ENCODE results near the gene PRIM2.
"Not testable (repeated sequence)": the region's sequence is repeated elsewhere in the genome, so short reads cannot be mapped to it uniquely, and the experiment has no call there.

The PRIM2 gene

DNA sequence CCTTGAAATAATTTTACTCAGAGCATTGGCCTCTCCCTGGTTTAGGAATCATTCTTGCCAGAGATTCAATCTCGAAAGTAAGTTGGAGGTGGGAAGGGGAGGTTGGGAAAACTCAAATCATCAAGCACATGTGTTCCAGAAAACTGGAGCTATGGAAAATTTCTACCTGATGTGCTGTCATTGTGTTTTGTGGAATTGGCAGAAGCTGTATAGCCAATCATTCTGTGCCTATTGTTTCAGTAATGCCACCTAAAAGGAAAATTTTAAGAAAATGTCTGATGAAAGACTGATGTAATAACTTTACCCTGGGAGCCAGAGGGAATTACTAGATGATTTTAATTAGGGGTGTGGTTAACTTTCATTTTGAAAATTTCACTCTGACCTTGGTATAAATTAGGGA, 187.8 kb downstream of the PRIM2 start:
- not testable (repeated sequence) for DNase-seq (ENCODE audit: low read depth)

- not testable (repeated sequence) for DNase-seq (ENCODE audit: low read depth)
These were observed 193.0 kb downstream of the PRIM2 start for GRCh38 chr6:57510390-57510789.

DNA sequence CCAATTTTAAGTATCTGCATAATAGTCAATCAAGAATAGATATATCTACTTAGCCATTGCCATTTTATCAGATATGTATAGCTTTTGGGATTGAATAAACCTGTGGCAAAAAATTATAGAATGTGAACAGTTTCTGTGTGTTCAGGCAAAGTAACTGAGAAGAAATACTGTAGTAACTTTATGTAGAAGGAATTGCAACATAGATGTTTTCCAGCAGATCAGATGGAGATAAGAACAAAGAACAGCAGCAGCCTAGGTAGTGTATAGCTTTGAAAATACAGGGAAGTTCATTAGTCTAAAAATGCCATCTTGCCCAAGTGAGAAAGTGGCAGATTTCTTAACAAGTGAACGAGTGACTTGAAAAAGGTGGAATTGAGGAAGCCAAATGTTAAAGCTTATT, 197.7 kb downstream of the PRIM2 start:
- not testable (repeated sequence) for DNase-seq (ENCODE audit: low read depth)

GRCh38 chr6:57515845-57516244, 198.4 kb downstream of the PRIM2 start:
- DNase-seq (ENCODE audit: low read depth): not testable (repeated sequence)

DNA sequence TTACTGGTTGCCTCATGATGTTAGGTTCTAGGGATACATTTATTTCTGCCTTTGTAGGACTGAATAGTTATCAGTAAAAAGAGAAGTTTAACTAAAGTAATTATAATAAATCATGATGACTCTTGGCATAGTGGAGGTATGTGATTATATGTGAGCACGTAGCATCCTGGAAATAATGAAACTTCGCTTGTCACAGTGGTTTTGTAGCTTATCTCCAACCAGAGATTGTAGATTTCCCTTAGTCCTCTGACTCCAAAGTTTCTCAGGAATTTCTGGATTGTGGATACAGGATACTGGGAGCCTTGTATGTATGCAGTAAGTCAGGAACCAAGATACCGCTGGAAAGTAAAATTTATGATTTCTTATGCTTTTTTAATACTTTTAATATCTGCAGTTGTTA, 199.3 kb downstream of the PRIM2 start:
- not testable (repeated sequence) for DNase-seq (ENCODE audit: low read depth)

DNA sequence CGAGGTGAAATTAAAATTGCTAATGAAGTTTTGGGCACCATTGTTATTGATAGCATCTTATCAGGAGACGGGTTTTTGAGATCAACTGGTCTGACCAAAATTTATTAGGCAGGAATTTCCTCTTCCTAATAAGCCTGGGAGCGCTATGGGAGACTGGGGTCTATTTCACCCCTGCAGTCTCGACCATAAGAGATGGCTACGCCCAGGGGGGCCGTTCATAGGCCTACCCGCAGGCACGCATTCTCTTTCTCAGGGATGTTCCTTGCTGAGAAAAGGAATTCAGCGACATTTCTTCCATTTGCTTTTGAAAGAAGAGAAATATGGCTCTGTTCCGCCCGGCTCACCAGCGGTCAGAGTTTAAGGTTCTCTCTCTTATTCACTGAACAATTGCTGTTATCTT, 201.8 kb downstream of the PRIM2 start:
- not testable (repeated sequence) for DNase-seq (ENCODE audit: low read depth)

DNA sequence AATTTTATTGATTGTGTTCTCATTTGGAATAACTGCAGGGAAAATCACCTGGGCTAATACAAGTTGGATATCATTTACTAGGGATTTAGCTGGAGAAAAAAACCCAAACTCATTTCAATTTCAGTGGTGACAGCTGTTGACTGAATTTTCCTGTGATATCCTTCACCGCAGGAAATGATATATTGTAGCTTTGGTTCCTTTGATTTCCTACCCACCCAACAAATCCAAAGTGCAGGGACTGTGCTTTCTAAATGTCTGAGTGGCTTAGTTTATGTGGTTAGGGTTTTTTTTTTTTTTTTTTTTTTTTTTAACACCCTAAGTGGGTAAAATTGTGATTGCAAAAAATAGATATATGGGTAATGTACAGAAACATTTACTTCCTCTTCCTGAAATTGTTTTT, 203.7 kb downstream of the PRIM2 start:
- DNase-seq (ENCODE audit: low read depth): not testable (repeated sequence)

- DNase-seq (ENCODE audit: low read depth): not testable (repeated sequence)
These were observed 205.8 kb downstream of the PRIM2 start for GRCh38 chr6:57523221-57523620.

DNA sequence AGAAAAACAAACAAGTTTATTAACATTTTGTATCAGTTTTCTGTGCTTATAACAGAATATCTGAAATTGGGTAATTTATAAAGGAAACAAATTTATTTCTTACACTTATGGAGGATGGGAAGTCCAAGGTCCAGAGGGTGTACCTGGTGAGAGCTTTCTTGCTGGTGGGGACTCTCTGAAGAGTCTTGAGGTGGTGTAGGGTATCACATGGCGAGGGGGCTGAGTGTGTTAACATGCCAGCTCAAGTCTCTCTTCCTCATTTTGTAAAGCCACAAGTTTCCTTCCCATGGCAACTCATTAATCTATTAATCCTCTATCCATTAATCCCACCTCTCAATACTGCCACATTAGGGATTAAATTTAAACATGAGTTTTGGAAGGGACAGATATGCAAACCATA, 212.3 kb downstream of the PRIM2 start:
- DNase-seq (ENCODE audit: low read depth): not testable (repeated sequence)

DNA sequence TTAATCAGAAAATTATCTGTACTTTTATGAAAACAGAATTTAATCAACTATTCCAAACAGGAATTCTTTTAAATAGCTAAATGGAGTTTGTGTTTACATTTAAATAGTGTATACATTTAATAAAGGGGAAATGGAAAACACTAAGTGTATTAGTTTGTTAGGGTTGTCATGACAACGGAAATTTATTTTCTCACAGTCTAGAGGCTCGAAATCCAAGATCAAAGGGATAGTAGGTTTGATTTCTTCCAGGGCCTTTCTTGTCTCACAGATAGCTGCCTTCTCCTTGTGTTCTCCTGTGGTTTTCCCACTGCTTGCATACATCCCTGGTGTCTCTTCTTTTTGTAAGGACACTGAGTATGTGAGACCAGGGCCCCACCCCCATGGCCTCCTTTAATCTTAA, 215.2 kb downstream of the PRIM2 start:
- not testable (repeated sequence) for DNase-seq (ENCODE audit: low read depth)

DNA sequence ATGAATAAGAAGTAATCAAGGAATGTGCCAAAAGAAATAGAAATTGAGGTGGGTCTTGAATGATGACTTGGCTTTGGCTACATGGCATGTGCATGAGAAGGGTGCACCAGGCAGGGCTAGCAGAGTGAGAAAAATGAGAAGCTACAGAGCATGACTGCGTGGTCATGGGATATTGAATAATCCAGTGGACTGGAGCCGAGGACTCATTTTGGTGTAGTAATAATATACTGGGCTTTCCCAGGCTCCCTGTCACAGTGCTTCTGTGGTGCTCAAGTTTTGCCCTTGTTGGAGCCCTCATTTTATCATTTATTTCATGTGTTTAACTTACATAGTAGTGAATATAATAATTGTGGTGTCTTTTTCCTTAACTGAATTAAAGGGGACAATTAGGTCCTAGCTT, 217.7 kb downstream of the PRIM2 start:
- DNase-seq (ENCODE audit: low read depth): not testable (repeated sequence)

- DNase-seq (ENCODE audit: low read depth): not testable (repeated sequence)
These were observed 218.6 kb downstream of the PRIM2 start for GRCh38 chr6:57535994-57536393.

- DNase-seq (ENCODE audit: low read depth): not testable (repeated sequence)
These were observed 220.5 kb downstream of the PRIM2 start for GRCh38 chr6:57537916-57538315.

DNA sequence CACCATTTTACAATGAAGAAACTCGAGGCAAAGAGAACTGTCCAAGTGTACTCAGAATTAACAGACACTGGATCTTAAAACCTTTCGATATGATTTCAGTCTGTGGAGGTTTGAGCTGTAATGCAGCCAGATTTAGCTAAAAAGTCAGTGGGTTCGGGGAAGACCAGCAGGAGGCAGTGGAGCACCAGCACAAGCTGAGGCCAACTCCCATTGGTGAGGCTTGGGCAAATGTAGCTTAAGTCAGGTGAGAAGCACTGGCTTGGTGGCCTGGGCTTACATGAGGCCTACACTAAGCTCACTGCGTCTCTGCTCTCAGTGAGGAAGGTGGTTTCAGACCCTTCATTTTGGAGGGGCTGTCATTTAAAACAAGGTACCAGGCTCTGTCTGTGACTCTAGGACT, 234.5 kb downstream of the PRIM2 start:
- not testable (repeated sequence) for DNase-seq (ENCODE audit: low read depth)

DNA sequence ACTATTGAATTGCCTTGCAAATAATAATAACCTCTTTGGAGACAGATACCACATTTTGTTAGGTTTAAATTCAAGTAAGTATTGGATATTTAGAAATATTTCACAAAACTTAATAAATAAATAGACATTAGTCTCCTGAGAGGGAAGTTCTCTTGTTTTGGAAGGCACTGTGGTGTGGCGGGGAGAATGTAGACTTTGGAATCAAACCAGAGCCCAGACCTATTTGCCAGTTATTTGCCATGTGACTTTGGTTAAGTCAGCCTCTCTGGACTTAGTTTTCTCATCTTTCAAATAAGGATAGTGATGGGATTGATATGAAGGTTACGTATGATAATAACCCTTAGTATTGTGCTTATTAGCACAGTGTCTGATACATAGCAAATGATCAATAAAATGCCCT, 240.4 kb downstream of the PRIM2 start:
- not testable (repeated sequence) for DNase-seq (ENCODE audit: low read depth)

- not testable (repeated sequence) for DNase-seq (ENCODE audit: low read depth)
These were observed 241.7 kb downstream of the PRIM2 start for GRCh38 chr6:57559170-57559569.

DNA sequence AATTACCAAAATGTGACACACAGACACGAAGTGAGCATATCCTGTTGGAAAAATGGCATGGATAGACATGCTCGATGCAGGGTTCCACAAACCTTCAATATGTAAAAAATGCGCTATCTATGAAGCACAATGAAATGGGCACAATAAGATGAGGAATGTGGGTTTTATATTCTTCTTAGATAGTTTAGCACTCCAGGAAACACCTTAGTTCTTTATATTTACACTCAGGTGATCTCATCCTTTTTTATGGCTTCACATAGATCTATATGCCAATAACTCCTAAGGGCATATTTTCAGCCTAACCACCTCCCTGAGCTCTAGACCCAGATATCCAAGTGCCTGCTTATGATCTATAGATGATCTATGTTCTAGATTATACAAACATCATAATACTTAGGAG, 244.8 kb downstream of the PRIM2 start:
- not testable (repeated sequence) for DNase-seq (ENCODE audit: low read depth)

- DNase-seq (ENCODE audit: low read depth): not testable (repeated sequence)
These were observed 254.7 kb downstream of the PRIM2 start for GRCh38 chr6:57572119-57572518.

DNA sequence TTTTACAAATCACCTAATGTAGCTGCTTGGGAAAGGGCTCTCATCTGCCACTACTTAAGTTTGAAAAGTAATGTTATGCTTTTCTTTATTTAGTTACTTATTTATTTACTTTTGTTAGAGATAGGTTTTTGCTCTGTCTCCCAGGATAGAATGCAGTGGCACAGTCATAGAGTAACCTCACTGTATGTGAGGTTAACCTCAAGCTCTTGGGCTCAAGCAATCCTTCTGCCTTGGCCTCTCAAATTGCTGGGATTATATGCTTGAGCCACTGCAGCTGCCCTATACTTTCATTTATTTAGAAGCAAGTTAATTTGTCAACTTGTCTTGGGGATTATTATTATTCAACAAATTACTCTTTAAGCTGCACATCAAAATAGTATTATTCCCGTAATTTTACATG, 255.4 kb downstream of the PRIM2 start:
- not testable (repeated sequence) for DNase-seq (ENCODE audit: low read depth)

DNA sequence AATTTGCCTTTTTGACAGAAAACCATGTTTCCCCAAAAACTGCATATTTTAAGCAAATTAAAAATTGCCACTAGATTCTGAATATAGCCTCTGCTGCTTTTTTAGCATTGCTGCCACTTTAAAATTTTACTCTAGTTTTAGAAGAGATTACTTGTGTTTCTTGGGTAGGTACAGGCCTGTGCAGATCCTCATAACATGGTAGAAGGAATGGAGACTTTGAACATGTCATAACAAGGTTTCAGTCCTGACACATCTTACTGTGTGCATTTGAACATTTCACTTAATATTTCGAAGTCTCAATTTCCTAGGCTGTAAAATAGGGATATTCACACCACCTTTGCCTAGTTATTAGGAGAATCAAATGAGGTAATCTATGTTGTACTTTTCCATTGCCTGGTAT, 259.6 kb downstream of the PRIM2 start:
- not testable (repeated sequence) for DNase-seq (ENCODE audit: low read depth)

DNA sequence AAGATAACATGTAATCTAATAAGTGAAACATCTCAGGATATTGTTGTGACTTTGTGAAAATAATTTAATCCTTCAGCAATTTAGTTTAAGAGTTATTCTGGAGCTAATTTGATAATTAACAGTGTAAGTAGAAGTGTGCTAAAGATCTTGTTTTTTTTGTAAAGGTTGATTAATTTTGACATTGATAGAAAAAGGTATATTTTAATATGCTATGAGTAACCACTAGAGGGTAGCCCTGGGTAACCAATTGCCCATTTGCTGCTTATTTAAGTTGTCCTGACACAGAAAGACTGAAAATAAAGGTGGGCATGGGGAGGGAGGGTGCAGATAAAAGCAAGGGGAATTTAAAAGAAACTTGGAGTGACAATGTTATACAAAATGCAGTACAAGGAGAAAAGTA, 262.1 kb downstream of the PRIM2 start:
- not testable (repeated sequence) for DNase-seq (ENCODE audit: low read depth)

GRCh38 chr6:57581586-57581985, 264.2 kb downstream of the PRIM2 start:
- not testable (repeated sequence) for DNase-seq (ENCODE audit: low read depth)

DNA sequence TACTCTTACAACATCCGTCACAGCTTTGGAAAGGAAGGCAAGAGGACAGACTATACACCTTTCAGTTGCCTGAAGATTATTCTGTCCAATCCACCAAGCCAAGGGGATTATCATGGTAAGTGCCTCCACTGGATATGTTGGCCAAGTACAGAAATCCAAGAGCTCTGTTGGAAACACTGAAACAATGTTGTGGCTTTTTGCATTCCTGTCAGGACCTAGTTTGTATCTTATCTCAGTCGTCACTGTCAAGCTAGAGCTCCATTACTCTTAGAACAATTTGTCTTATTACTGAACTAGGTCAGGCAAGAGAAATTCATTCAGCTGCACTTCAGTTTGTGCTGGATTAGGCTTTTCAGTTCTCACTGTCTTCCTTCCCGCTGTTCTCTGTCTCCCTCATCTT, 283.7 kb downstream of the PRIM2 start:
- DNase-seq (ENCODE audit: low read depth): not testable (repeated sequence)

- not testable (repeated sequence) for DNase-seq (ENCODE audit: low read depth)
These were observed 287.9 kb downstream of the PRIM2 start for GRCh38 chr6:57605303-57605702.

DNA sequence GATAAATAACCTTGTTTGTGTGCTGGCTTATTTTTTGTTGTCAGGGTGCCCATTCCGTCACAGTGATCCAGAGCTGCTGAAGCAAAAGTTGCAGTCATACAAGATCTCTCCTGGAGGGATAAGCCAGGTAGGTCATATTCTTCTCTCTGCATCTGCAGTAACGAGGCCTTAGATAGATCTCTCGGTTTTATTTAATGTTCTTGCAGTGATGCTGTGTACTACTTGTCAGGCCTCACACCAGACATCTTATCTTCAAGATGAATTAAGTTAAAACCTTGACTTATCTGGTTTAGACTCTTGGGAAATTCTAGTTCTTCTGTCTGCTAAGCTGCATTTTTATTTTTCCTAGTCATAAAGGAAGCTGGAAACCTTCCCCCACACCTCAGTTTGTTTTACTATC, 288.9 kb downstream of the PRIM2 start:
- not testable (repeated sequence) for DNase-seq (ENCODE audit: low read depth)

Data from T-helper 22 cell (primary cell).